PC-3 (cell line): ENCODE data around the gene CNTN4. TPM values are rescaled to one million over a fixed set of nuclear protein-coding genes. Genes with fewer than 3 reads are reported as not detected.

Experiments used
- ATAC-seq: fragments of 200-7000 bp; cut with Tn5 transposase; 2 replicates; pipeline ENCODE4 v1.9.1; 2020; ENCODE audit warnings: mild to moderate bottlenecking, moderate library complexity
- BruUV-seq: library from RNA; stranded (reverse); fragments of 400-500 nt; replicated peaks from 2 replicates; lab custom pipeline; 2021; lab: Mats Ljungman, UMichigan
- CTCF ChIA-PET: fragments of 300-600 bp; sonication (Branson Sonifier 250); formaldehyde crosslinking; loops from one replicate; lab custom pipeline; 2022; ENCODE audit warnings: antibody characterized with exemption; lab: Charles Lee
- POLR2A ChIA-PET: fragments of 300-600 bp; sonication (Branson Sonifier 250); formaldehyde crosslinking; loops from one replicate; lab custom pipeline; 2022; ENCODE audit warnings: antibody characterized with exemption; ENCODE audit not compliant: unreplicated experiment; lab: Charles Lee
- DNase-seq: peaks from one replicate; pipeline ENCODE4 v3.0.0-alpha.2; 2015
- H2AFZ ChIP-seq: fragments of 300-600 bp; sonication (generic); 2 replicates; pipeline ENCODE4 v1.6.0; 2016; ENCODE audit warnings: antibody characterized with exemption, low read length
- H3F3A ChIP-seq: fragments of 300-600 bp; sonication (generic); one replicate; pipeline ENCODE4 v1.6.0; 2017; ENCODE audit warnings: antibody characterized with exemption, low read length, control low read depth, mild to moderate bottlenecking; ENCODE audit not compliant: unreplicated experiment
- H3K27ac ChIP-seq: fragments of 300-600 bp; sonication (generic); 2 replicates; pipeline ENCODE4 v1.5.1; 2016; ENCODE audit warnings: mild to moderate bottlenecking, low read length
- H3K27me3 ChIP-seq: fragments of 300-600 bp; sonication (generic); 2 replicates; pipeline ENCODE4 v1.6.1; 2016; ENCODE audit warnings: low read length, mixed read lengths
- H3K36me3 ChIP-seq: fragments of 300-600 bp; sonication (generic); 2 replicates; pipeline ENCODE4 v1.6.1; 2016; ENCODE audit warnings: low read depth, mixed run types, low read length, mixed read lengths
- H3K4me1 ChIP-seq: fragments of 300-600 bp; sonication (generic); 2 replicates; pipeline ENCODE4 v1.5.1; 2016; ENCODE audit warnings: low read length; ENCODE audit not compliant: insufficient read depth
- H3K4me2 ChIP-seq: fragments of 300-600 bp; sonication (generic); 2 replicates; pipeline ENCODE4 v1.6.0; 2016; ENCODE audit warnings: low read length
- H3K4me3 ChIP-seq: fragments of 300-600 bp; sonication (generic); 2 replicates; pipeline ENCODE4 v1.5.1; 2016; ENCODE audit warnings: mild to moderate bottlenecking, low read length, mixed read lengths
- H3K79me2 ChIP-seq: fragments of 300-600 bp; sonication (generic); 2 replicates; pipeline ENCODE4 v1.6.1; 2017; ENCODE audit warnings: low read length, mixed read lengths
- H3K9ac ChIP-seq: fragments of 300-600 bp; sonication (generic); 2 replicates; pipeline ENCODE4 v1.6.0; 2016; ENCODE audit warnings: mild to moderate bottlenecking, low read length
- H3K9me2 ChIP-seq: fragments of 300-600 bp; sonication (generic); replicated peaks from 2 replicates; pipeline ENCODE4 v1.6.1; 2016; ENCODE audit warnings: mixed run types, low read length, mixed read lengths
- H3K9me3 ChIP-seq: fragments of 300-600 bp; sonication (generic); 2 replicates; pipeline ENCODE4 v1.6.1; 2016; ENCODE audit warnings: low read length, mixed read lengths
- H4K20me1 ChIP-seq: fragments of 300-600 bp; sonication (generic); 2 replicates; pipeline ENCODE4 v1.6.1; 2016; ENCODE audit warnings: low read length, mixed read lengths
- CTCF ChIP-seq: fragments of 300-600 bp; sonication (generic); conservative IDR thresholded peaks from 2 replicates; pipeline ENCODE4 v1.5.1; 2017; ENCODE audit warnings: antibody characterized with exemption, low read depth, mild to moderate bottlenecking, low read length
- EZH2 ChIP-seq: fragments of 300-600 bp; sonication (generic); IDR thresholded peaks from one replicate; pipeline ENCODE4 v1.6.1; 2017; ENCODE audit warnings: antibody characterized with exemption, mild to moderate bottlenecking, low read length; ENCODE audit not compliant: unreplicated experiment
- EZH2phosphoT487 ChIP-seq: fragments of 300-600 bp; sonication (generic); IDR thresholded peaks from 2 replicates; pipeline ENCODE4 v1.6.1; 2018; ENCODE audit warnings: mild to moderate bottlenecking, antibody characterized with exemption, low read length, borderline replicate concordance
- intact Hi-C: fragments of 100-400 bp; cut with micrococcal nuclease; formaldehyde crosslinking; loops from 2 replicates; pipeline ENCODE4 v1.9.0; 2023
- total RNA-seq: library from RNA; depleted of rRNA; stranded (reverse); fragments of >200 nt; gene quantifications from 2 replicates; pipeline ENCODE4 v1.2.3, GENCODE V29; 2014

The CNTN4 gene
- total RNA-seq, 1 experiment from 2014 or later: not detected

- Histone ChIP-seq H3K27ac (no peak overlapping the region), H3K27me3 (no peaks in the 10 kb centered on the region), H2AFZ (no peak overlapping the region), H3K79me2 (no peaks in the 10 kb centered on the region), H3F3A (no peaks in the 10 kb centered on the region), H3K9me2 (no peaks in the 10 kb centered on the region), H3K9me3 (peaks cover 21% of the 10 kb centered on the region; the same call in 1 of the 2 replicates), H3K36me3 (no peaks in the 10 kb centered on the region), H3K9ac (no peak overlapping the region), H3K4me1 (no peaks in the 10 kb centered on the region), H3K4me3 (no peak overlapping the region), H4K20me1 (no peaks in the 10 kb centered on the region), H3K4me2 (no peak overlapping the region)
- no peak for ATAC-seq
- TF ChIP-seq EZH2phosphoT487: no peak
- TF ChIP-seq CTCF: no peak
- ChIA-PET CTCF (no interaction called here), POLR2A (no interaction called here)
- DNase-seq: no peak
- BruUV-seq: no TSS peak
- intact Hi-C loops: no loop called here
These were observed 791.1 kb downstream of the CNTN4 start for GRCh38 chr3:2889736-2890135.

- ChIA-PET CTCF (no interaction called here), POLR2A (no interaction called here)
- no peak overlapping the region for H2AFZ ChIP-seq
- no peaks in the 10 kb centered on the region for H4K20me1 ChIP-seq
- TF ChIP-seq EZH2 (no peak), EZH2phosphoT487 (no peak), CTCF (no peak)
- no peaks in the 10 kb centered on the region for H3K79me2 ChIP-seq
- no peaks in the 10 kb centered on the region for H3K4me1 ChIP-seq
- H3K36me3 ChIP-seq: no peaks in the 10 kb centered on the region
- H3F3A ChIP-seq: no peaks in the 10 kb centered on the region
- no peak overlapping the region for H3K4me2 ChIP-seq
- no TSS peak for BruUV-seq
- no peaks in the 10 kb centered on the region for H3K27me3 ChIP-seq
- DNase-seq: no peak
- no peak overlapping the region for H3K9ac ChIP-seq
- H3K9me3 ChIP-seq: peaks cover 27% of the 10 kb centered on the region
- intact Hi-C loops: no loop called here
- ATAC-seq: no peak
- H3K9me2 ChIP-seq: no peaks in the 10 kb centered on the region
- no peak overlapping the region for H3K27ac ChIP-seq
- H3K4me3 ChIP-seq: no peak overlapping the region
These were observed 797.8 kb downstream of the CNTN4 start for GRCh38 chr3:2896308-2896939.

- Histone ChIP-seq H3K79me2 (no peaks in the 10 kb centered on the region), H3K9ac (no peak overlapping the region), H3K4me2 (no peak overlapping the region), H3K36me3 (no peaks in the 10 kb centered on the region), H3K9me3 (peaks cover 33% of the 10 kb centered on the region), H4K20me1 (no peaks in the 10 kb centered on the region), H3K4me3 (no peak overlapping the region), H3K9me2 (no peaks in the 10 kb centered on the region), H3K27ac (no peak overlapping the region), H3K4me1 (no peaks in the 10 kb centered on the region), H2AFZ (no peak overlapping the region), H3F3A (no peaks in the 10 kb centered on the region), H3K27me3 (no peaks in the 10 kb centered on the region)
- no TSS peak for BruUV-seq
- intact Hi-C loops: no loop called here
- CTCF ChIA-PET: no interaction called here
- no peak for DNase-seq
- POLR2A ChIA-PET: no interaction called here
- ATAC-seq: no peak
- TF ChIP-seq CTCF (no peak), EZH2 (no peak), EZH2phosphoT487 (no peak)
These were observed 799.2 kb downstream of the CNTN4 start for GRCh38 chr3:2897821-2898220.
